HCT116 (cell line): ENCODE results near the gene ROR2.

ENCODE experiments used
- CTCF ChIP-seq, 3 experiments: fragments of 200-600 bp in 1 of 3; sonication (generic) in 1 of 3; IDR thresholded peaks in 2 of 3; conservative IDR thresholded peaks in 1 of 3; 2 replicates each; pipeline ENCODE4 v1.5.1; 2012 to 2017; ENCODE audit warnings: low read depth in 2 of 3, low read length in 2 of 3, antibody characterized with exemption in 1 of 3, borderline replicate concordance in 1 of 3, control low read depth in 1 of 3, mild to moderate bottlenecking in 1 of 3, mixed read lengths in 1 of 3, mixed run types in 1 of 3, moderate library complexity in 1 of 3; ENCODE audit not compliant: insufficient read depth in 1 of 3
- EZH2phosphoT487 ChIP-seq: fragments of 200-600 bp; IDR thresholded peaks from 2 replicates; pipeline ENCODE4 v1.6.1; 2018; ENCODE audit warnings: antibody characterized with exemption, borderline replicate concordance
- POLR2A ChIP-seq: IDR thresholded peaks from 2 replicates; pipeline ENCODE4 v1.7.0; 2011; ENCODE audit warnings: borderline replicate concordance; ENCODE audit not compliant: insufficient read depth, insufficient read length; ENCODE audit errors: extremely low read depth
- REST ChIP-seq: IDR thresholded peaks from 2 replicates; pipeline ENCODE4 v1.6.1; 2012; ENCODE audit warnings: low read depth
- TCF7L2 ChIP-seq: IDR thresholded peaks from 2 replicates; pipeline ENCODE4 v1.7.0; 2011; ENCODE audit warnings: borderline replicate concordance, inconsistent platforms; ENCODE audit not compliant: insufficient read depth, insufficient read length; ENCODE audit errors: extremely low read depth

- TF ChIP-seq CTCF (IDR thresholded peaks at IDR 0.05 in 2 of 3, conservative IDR thresholded peaks at IDR 0.05 in 1 of 3; ENCODE audit: borderline replicate concordance in 1 of 3, insufficient read depth in 1 of 3, low read depth in 2 of 3, low read length in 2 of 3), result no peak
- no peak for TF ChIP-seq EZH2phosphoT487
- TF ChIP-seq REST, result no peak
- TF ChIP-seq TCF7L2, result no peak
- no peak for TF ChIP-seq POLR2A
Observed at GRCh38 chr9:91663858-91664257, 286.2 kb downstream of the ROR2 start.
